ENCODE results near the gene FAM168A. TPM values are rescaled to one million over a fixed set of nuclear protein-coding genes. Genes with fewer than 3 reads are reported as not detected.
A peak's percentile ranks its signal among the peaks of the same experiment; 100 is the strongest.

FAM168A gene
- total RNA-seq, 1 donor, result 28.2 TPM

- no peaks in the 10 kb centered on the region for H3K27me3 ChIP-seq (ENCODE audit: insufficient read depth, low read length)
- DNase-seq (ENCODE audit: insufficient read length, low spot score, missing footprints), result no peak
- no peak overlapping the region for H2AFZ ChIP-seq (ENCODE audit: low read length)
- peaks cover 7% of the 10 kb centered on the region for H3K4me1 ChIP-seq (ENCODE audit: insufficient read depth, low read length)
- H3K4me2 ChIP-seq (ENCODE audit: insufficient read depth, low read length), result no peak overlapping the region
- H3K27ac ChIP-seq (ENCODE audit: low read depth, low read length), result no peak overlapping the region
- H4K20me1 ChIP-seq (ENCODE audit: insufficient read depth, low read length), result peaks cover 23% of the 10 kb centered on the region
- no peak for TF ChIP-seq CTCF (IDR thresholded peaks at IDR 0.05; ENCODE audit: extremely low read depth, low read depth, low read length)
- H3K79me2 ChIP-seq (ENCODE audit: insufficient read depth, low read length), result peaks cover 13% of the 10 kb centered on the region
- H3K4me3 ChIP-seq (ENCODE audit: insufficient read depth, low read length), result no peak overlapping the region
- H3K36me3 ChIP-seq (ENCODE audit: insufficient read depth, low read length), result no peaks in the 10 kb centered on the region
- H3K9me3 ChIP-seq (ENCODE audit: low read depth, low read length), result no peaks in the 10 kb centered on the region
These were observed 66.5 kb downstream of the FAM168A start for GRCh38 chr11:73531386-73531785.

GRCh38 chr11:73530109-73530508, 67.8 kb downstream of the FAM168A start:
- Histone ChIP-seq H3K4me2 (ENCODE audit: insufficient read depth, low read length) (no peak overlapping the region), H4K20me1 (ENCODE audit: insufficient read depth, low read length) (peaks cover 20% of the 10 kb centered on the region)

GRCh38 chr11:73529204-73529530, 68.7 kb downstream of the FAM168A start:
- no peak overlapping the region for H3K4me3 ChIP-seq (ENCODE audit: insufficient read depth, low read length)
- H3K27ac ChIP-seq (ENCODE audit: low read depth, low read length), result no peak overlapping the region
- peaks cover 7% of the 10 kb centered on the region for H3K4me1 ChIP-seq (ENCODE audit: insufficient read depth, low read length)
- peaks cover 13% of the 10 kb centered on the region for H3K79me2 ChIP-seq (ENCODE audit: insufficient read depth, low read length)
- no peak overlapping the region for H2AFZ ChIP-seq (ENCODE audit: low read length)
- DNase-seq (ENCODE audit: insufficient read length, low spot score, missing footprints), result no peak
- no peaks in the 10 kb centered on the region for H3K36me3 ChIP-seq (ENCODE audit: insufficient read depth, low read length)
- H3K4me2 ChIP-seq (ENCODE audit: insufficient read depth, low read length), result no peak overlapping the region
- no peaks in the 10 kb centered on the region for H3K27me3 ChIP-seq (ENCODE audit: insufficient read depth, low read length)
- no peaks in the 10 kb centered on the region for H3K9me3 ChIP-seq (ENCODE audit: low read depth, low read length)
- TF ChIP-seq CTCF (IDR thresholded peaks at IDR 0.05; ENCODE audit: extremely low read depth, low read depth, low read length), result no peak
- H4K20me1 ChIP-seq (ENCODE audit: insufficient read depth, low read length), result peaks cover 20% of the 10 kb centered on the region

More at GRCh38 chr11:73530109-73530508, 67.8 kb downstream of the FAM168A start:
- TF ChIP-seq CTCF (IDR thresholded peaks at IDR 0.05; ENCODE audit: extremely low read depth, low read depth, low read length), result peak; percentile 30
- Histone ChIP-seq H3K4me1 (ENCODE audit: insufficient read depth, low read length) (peaks cover 7% of the 10 kb centered on the region), H2AFZ (ENCODE audit: low read length) (no peak overlapping the region), H3K9me3 (ENCODE audit: low read depth, low read length) (no peaks in the 10 kb centered on the region), H3K79me2 (ENCODE audit: insufficient read depth, low read length) (peaks cover 13% of the 10 kb centered on the region), H3K27ac (ENCODE audit: low read depth, low read length) (no peak overlapping the region), H3K27me3 (ENCODE audit: insufficient read depth, low read length) (no peaks in the 10 kb centered on the region), H3K36me3 (ENCODE audit: insufficient read depth, low read length) (no peaks in the 10 kb centered on the region), H3K4me3 (ENCODE audit: insufficient read depth, low read length) (no peak overlapping the region)
- DNase-seq (ENCODE audit: insufficient read length, low spot score, missing footprints), result no peak

GRCh38 chr11:73528483-73529203, 69.3 kb downstream of the FAM168A start:
- Histone ChIP-seq H3K4me3 (ENCODE audit: insufficient read depth, low read length) (peak overlapping the region; percentile 60), H3K27ac (ENCODE audit: low read depth, low read length) (peak overlapping the region; percentile 18), H4K20me1 (ENCODE audit: insufficient read depth, low read length) (peaks cover 20% of the 10 kb centered on the region), H3K4me1 (ENCODE audit: insufficient read depth, low read length) (peaks cover 7% of the 10 kb centered on the region), H3K4me2 (ENCODE audit: insufficient read depth, low read length) (peak overlapping the region; percentile 81), H3K79me2 (ENCODE audit: insufficient read depth, low read length) (peaks cover 13% of the 10 kb centered on the region), H2AFZ (ENCODE audit: low read length) (peak overlapping the region; percentile 58), H3K36me3 (ENCODE audit: insufficient read depth, low read length) (no peaks in the 10 kb centered on the region), H3K9me3 (ENCODE audit: low read depth, low read length) (no peaks in the 10 kb centered on the region), H3K27me3 (ENCODE audit: insufficient read depth, low read length) (no peaks in the 10 kb centered on the region)
- no peak for TF ChIP-seq CTCF (IDR thresholded peaks at IDR 0.05; ENCODE audit: extremely low read depth, low read depth, low read length)
- no peak for DNase-seq (ENCODE audit: insufficient read length, low spot score, missing footprints)

All from osteoblast (primary cell).